ENCODE results near the gene FAM221A. TPM values are rescaled to one million over a fixed set of nuclear protein-coding genes. Genes with fewer than 3 reads are reported as not detected.

FAM221A gene
- total RNA-seq, 1 donor from 2014 or later = 2.2 TPM

- peaks cover 1% of the 10 kb centered on the region for H3K27me3 Mint-ChIP-seq (ENCODE audit: low read depth)
- peaks cover 21% of the 10 kb centered on the region for H3K9me3 Mint-ChIP-seq (ENCODE audit: low read depth)
- H3K4me1 Mint-ChIP-seq (ENCODE audit: low read depth) = peaks cover 7% of the 10 kb centered on the region
- H3K27ac Mint-ChIP-seq (ENCODE audit: unreplicated experiment) = no peak overlapping the region
- no peak for TF ChIP-seq CTCF (IDR thresholded peaks at IDR 0.05)
- no peak for DNase-seq (ENCODE audit: low spot score)
- no peak overlapping the region for H3K4me3 Mint-ChIP-seq (ENCODE audit: unreplicated experiment)
- H3K36me3 Mint-ChIP-seq (ENCODE audit: low read depth) = peaks cover 2% of the 10 kb centered on the region
Observed at GRCh38 chr7:23751852-23752251, 71.9 kb downstream of the FAM221A start.

Other genes with a start within 250 kb of the FAM221A start
- 47.9 to 55.4 TPM (median 53.0 TPM) in 3 replicates for gene IGF2BP3, start 209.7 kb upstream of the FAM221A start, total RNA-seq
- gene TRA2A, start 148.2 kb upstream of the FAM221A start, total RNA-seq = 58.3 to 93.2 TPM (median 60.9 TPM) in 3 replicates
- 11.3 to 16.1 TPM (median 11.4 TPM) in 3 replicates for gene CCDC126, start 82.8 kb upstream of the FAM221A start, total RNA-seq
- gene STK31, start 30.0 kb downstream of the FAM221A start, total RNA-seq = 0.07 to 0.13 TPM in 2 of 3 replicates, not detected in the other